DOHH2 (cell line): ENCODE measurements around the gene ZNHIT6.

Source experiments
- EZH2phosphoT487 ChIP-seq: fragments of 200-600 bp; sonication (generic); IDR thresholded peaks from 2 replicates; pipeline ENCODE4 v1.6.1; 2017; ENCODE audit warnings: borderline replicate concordance, mild to moderate bottlenecking, antibody characterized with exemption, low read length, moderate library complexity, mixed read lengths
- TF ChIP-seq, protein P1 (sequence below): fragments of 200-600 bp; sonication (generic); IDR thresholded peaks from one replicate; pipeline ENCODE4 v1.5.1; 2014; ENCODE audit warnings: antibody characterized with exemption, mild to moderate bottlenecking, low read depth, low read length; ENCODE audit not compliant: poor library complexity, severe bottlenecking

DNA sequence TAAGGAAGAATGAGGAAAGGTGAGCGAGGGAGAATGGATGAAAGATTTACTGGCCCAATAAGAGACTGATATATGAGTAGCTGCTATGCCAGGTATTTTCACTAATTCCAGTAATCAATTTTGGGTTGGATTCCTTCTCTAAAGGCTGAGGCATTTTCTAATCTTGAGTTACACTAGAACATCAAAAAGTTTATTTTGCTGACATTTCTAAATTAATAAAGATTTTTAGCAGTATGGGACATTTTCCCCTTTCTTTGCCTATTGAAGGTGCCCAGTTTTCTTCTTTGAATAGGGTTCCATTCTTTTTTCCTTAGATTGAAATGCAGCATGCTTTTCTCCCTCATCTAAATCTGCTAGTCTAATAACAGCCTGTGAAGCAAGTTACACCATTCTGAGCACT, 52.9 kb downstream of the ZNHIT6 start:
- TF ChIP-seq, protein P1, sequence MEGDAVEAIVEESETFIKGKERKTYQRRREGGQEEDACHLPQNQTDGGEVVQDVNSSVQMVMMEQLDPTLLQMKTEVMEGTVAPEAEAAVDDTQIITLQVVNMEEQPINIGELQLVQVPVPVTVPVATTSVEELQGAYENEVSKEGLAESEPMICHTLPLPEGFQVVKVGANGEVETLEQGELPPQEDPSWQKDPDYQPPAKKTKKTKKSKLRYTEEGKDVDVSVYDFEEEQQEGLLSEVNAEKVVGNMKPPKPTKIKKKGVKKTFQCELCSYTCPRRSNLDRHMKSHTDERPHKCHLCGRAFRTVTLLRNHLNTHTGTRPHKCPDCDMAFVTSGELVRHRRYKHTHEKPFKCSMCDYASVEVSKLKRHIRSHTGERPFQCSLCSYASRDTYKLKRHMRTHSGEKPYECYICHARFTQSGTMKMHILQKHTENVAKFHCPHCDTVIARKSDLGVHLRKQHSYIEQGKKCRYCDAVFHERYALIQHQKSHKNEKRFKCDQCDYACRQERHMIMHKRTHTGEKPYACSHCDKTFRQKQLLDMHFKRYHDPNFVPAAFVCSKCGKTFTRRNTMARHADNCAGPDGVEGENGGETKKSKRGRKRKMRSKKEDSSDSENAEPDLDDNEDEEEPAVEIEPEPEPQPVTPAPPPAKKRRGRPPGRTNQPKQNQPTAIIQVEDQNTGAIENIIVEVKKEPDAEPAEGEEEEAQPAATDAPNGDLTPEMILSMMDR, result no peak
- no peak for TF ChIP-seq EZH2phosphoT487
